Measurements from ENCODE around the gene IL6. TPM values are rescaled to one million over a fixed set of nuclear protein-coding genes. Genes with fewer than 3 reads are reported as not detected.
"Not testable (repeated sequence)": the region's sequence is repeated elsewhere in the genome, so short reads cannot be mapped to it uniquely, and the experiment has no call there.

The IL6 gene
- total and polyA plus RNA-seq, 4 donors = 6.9 to 112 (median 11.0) TPM

GRCh38 chr7:22708677-22709061 is 18.3 kb upstream of the IL6 start:
- DNase-seq; H3K9me3 ChIP-seq (ENCODE audit: control insufficient read depth, low read length); H3K27ac ChIP-seq (ENCODE audit: low read depth in 1 of 2, low read length in 2 of 2); ATAC-seq (ENCODE audit: low FRiP score); H3K36me3 ChIP-seq (ENCODE audit: control insufficient read depth in 1 of 2, insufficient read depth in 2 of 2, low read length in 1 of 2); H3K27me3 ChIP-seq (ENCODE audit: control insufficient read depth in 1 of 2, insufficient read depth in 2 of 2, low read length in 1 of 2); H3K4me3 ChIP-seq (ENCODE audit: low read length in 2 of 2); H3K4me1 ChIP-seq (ENCODE audit: control insufficient read depth in 1 of 2, insufficient read depth in 2 of 2, low read length in 2 of 2); intact Hi-C loops (cut with DNase I): not testable (repeated sequence)
- 95 to 96% methylated on average over 9 of the region's 9 CpGs for WGBS, 2 donors

GRCh38 chr7:22709062-22709829 is 17.8 kb upstream of the IL6 start:
- H3K36me3 ChIP-seq (ENCODE audit: control insufficient read depth in 1 of 2, insufficient read depth in 2 of 2, low read length in 1 of 2); H3K9me3 ChIP-seq (ENCODE audit: control insufficient read depth, low read length); intact Hi-C loops (cut with DNase I); DNase-seq; H3K4me1 ChIP-seq (ENCODE audit: control insufficient read depth in 1 of 2, insufficient read depth in 2 of 2, low read length in 2 of 2); ATAC-seq (ENCODE audit: low FRiP score); H3K27ac ChIP-seq (ENCODE audit: low read depth in 1 of 2, low read length in 2 of 2); H3K4me3 ChIP-seq (ENCODE audit: low read length in 2 of 2); H3K27me3 ChIP-seq (ENCODE audit: control insufficient read depth in 1 of 2, insufficient read depth in 2 of 2, low read length in 1 of 2): not testable (repeated sequence)
- WGBS, 2 donors = 91 to 93% methylated on average over 11 to 12 of the region's 14 CpGs

- intact Hi-C loops (cut with DNase I) = no loop called here
These were observed 17.1 kb upstream of the IL6 start for GRCh38 chr7:22709857-22710256.

GRCh38 chr7:22712999-22713398 is 14.0 kb upstream of the IL6 start:
- no peaks in the 10 kb centered on the region for H3K27me3 ChIP-seq (ENCODE audit: control insufficient read depth in 1 of 2, insufficient read depth in 2 of 2, low read length in 1 of 2)
- intact Hi-C loops (cut with DNase I) = no loop called here
- no peaks in the 10 kb centered on the region for H3K9me3 ChIP-seq (ENCODE audit: control insufficient read depth, low read length)
- DNase-seq = no peak
- no peak for ATAC-seq (ENCODE audit: low FRiP score)
- 86 to 91% methylated on average over 1 of the region's 1 CpG for WGBS, 2 donors
- H3K36me3 ChIP-seq (ENCODE audit: control insufficient read depth in 1 of 2, insufficient read depth in 2 of 2, low read length in 1 of 2) = no peaks in the 10 kb centered on the region
- no peaks in the 10 kb centered on the region for H3K4me1 ChIP-seq (ENCODE audit: control insufficient read depth in 1 of 2, insufficient read depth in 2 of 2, low read length in 2 of 2)
- no peak overlapping the region for H3K4me3 ChIP-seq (ENCODE audit: low read length in 2 of 2)
- no peak overlapping the region for H3K27ac ChIP-seq (ENCODE audit: low read depth in 1 of 2, low read length in 2 of 2)

More at GRCh38 chr7:22709857-22710256, 17.1 kb upstream of the IL6 start:
- DNase-seq (no peak), ATAC-seq (ENCODE audit: low FRiP score) (no peak)
- no peak overlapping the region for H3K4me3 ChIP-seq (ENCODE audit: low read length in 2 of 2)
- no peaks in the 10 kb centered on the region for H3K4me1 ChIP-seq (ENCODE audit: control insufficient read depth in 1 of 2, insufficient read depth in 2 of 2, low read length in 2 of 2)
- no peaks in the 10 kb centered on the region for H3K9me3 ChIP-seq (ENCODE audit: control insufficient read depth, low read length)
- no peaks in the 10 kb centered on the region for H3K36me3 ChIP-seq (ENCODE audit: control insufficient read depth in 1 of 2, insufficient read depth in 2 of 2, low read length in 1 of 2)
- H3K27me3 ChIP-seq (ENCODE audit: control insufficient read depth in 1 of 2, insufficient read depth in 2 of 2, low read length in 1 of 2) = no peaks in the 10 kb centered on the region
- 94 to 95% methylated on average over 4 of the region's 4 CpGs for WGBS, 2 donors
- no peak overlapping the region for H3K27ac ChIP-seq (ENCODE audit: low read depth in 1 of 2, low read length in 2 of 2)

- H3K27ac ChIP-seq (ENCODE audit: low read depth in 1 of 2, low read length in 2 of 2) = no peak overlapping the region
- DNase-seq = no peak
- ATAC-seq (ENCODE audit: low FRiP score) = no peak
- H3K9me3 ChIP-seq (ENCODE audit: control insufficient read depth, low read length) = no peaks in the 10 kb centered on the region
- H3K4me1 ChIP-seq (ENCODE audit: control insufficient read depth in 1 of 2, insufficient read depth in 2 of 2, low read length in 2 of 2) = no peaks in the 10 kb centered on the region
- WGBS, 2 donors = 72 to 80% methylated on average over 1 of the region's 1 CpG
- no peak overlapping the region for H3K4me3 ChIP-seq (ENCODE audit: low read length in 2 of 2)
- H3K36me3 ChIP-seq (ENCODE audit: control insufficient read depth in 1 of 2, insufficient read depth in 2 of 2, low read length in 1 of 2) = no peaks in the 10 kb centered on the region
- H3K27me3 ChIP-seq (ENCODE audit: control insufficient read depth in 1 of 2, insufficient read depth in 2 of 2, low read length in 1 of 2) = no peaks in the 10 kb centered on the region
- intact Hi-C loops (cut with DNase I) = no loop called here
These were observed 13.5 kb upstream of the IL6 start for GRCh38 chr7:22713463-22713862.

GRCh38 chr7:22715969-22716368 is 11.0 kb upstream of the IL6 start:
- Histone ChIP-seq H3K27ac (ENCODE audit: low read depth in 1 of 2, low read length in 2 of 2) (no peak overlapping the region), H3K9me3 (ENCODE audit: control insufficient read depth, low read length) (no peaks in the 10 kb centered on the region), H3K36me3 (ENCODE audit: control insufficient read depth in 1 of 2, insufficient read depth in 2 of 2, low read length in 1 of 2) (no peaks in the 10 kb centered on the region), H3K27me3 (ENCODE audit: control insufficient read depth in 1 of 2, insufficient read depth in 2 of 2, low read length in 1 of 2) (no peaks in the 10 kb centered on the region), H3K4me1 (ENCODE audit: control insufficient read depth in 1 of 2, insufficient read depth in 2 of 2, low read length in 2 of 2) (no peaks in the 10 kb centered on the region), H3K4me3 (ENCODE audit: low read length in 2 of 2) (no peak overlapping the region)
- ATAC-seq (ENCODE audit: low FRiP score) (no peak), DNase-seq (no peak)
- WGBS, 2 donors = 96% methylated on average over 4 of the region's 4 CpGs
- intact Hi-C loops (cut with DNase I) = no loop called here

GRCh38 chr7:22717760-22718159 is 9.2 kb upstream of the IL6 start:
- no peaks in the 10 kb centered on the region for H3K27me3 ChIP-seq (ENCODE audit: control insufficient read depth in 1 of 2, insufficient read depth in 2 of 2, low read length in 1 of 2)
- DNase-seq (no peak), ATAC-seq (ENCODE audit: low FRiP score) (peak; percentile 13)
- H3K4me3 ChIP-seq (ENCODE audit: low read length in 2 of 2) = no peak overlapping the region
- peak overlapping the region in 1 of 2 donors; percentile 86 for H3K27ac ChIP-seq (ENCODE audit: low read depth in 1 of 2, low read length in 2 of 2)
- no peaks in the 10 kb centered on the region for H3K36me3 ChIP-seq (ENCODE audit: control insufficient read depth in 1 of 2, insufficient read depth in 2 of 2, low read length in 1 of 2)
- H3K9me3 ChIP-seq (ENCODE audit: control insufficient read depth, low read length) = no peaks in the 10 kb centered on the region
- 13% methylated on average over 7 of the region's 7 CpGs for WGBS, 2 donors
- H3K4me1 ChIP-seq (ENCODE audit: control insufficient read depth in 1 of 2, insufficient read depth in 2 of 2, low read length in 2 of 2) = no peaks in the 10 kb centered on the region
- intact Hi-C loops (cut with DNase I) = no loop called here

GRCh38 chr7:22718200-22718711 is 8.7 kb upstream of the IL6 start:
- intact Hi-C loops (cut with DNase I) = no loop called here
- Histone ChIP-seq H3K4me1 (ENCODE audit: control insufficient read depth in 1 of 2, insufficient read depth in 2 of 2, low read length in 2 of 2) (no peaks in the 10 kb centered on the region), H3K27ac (ENCODE audit: low read depth in 1 of 2, low read length in 2 of 2) (peak overlapping the region; percentile 1 to 94), H3K4me3 (ENCODE audit: low read length in 2 of 2) (no peak overlapping the region), H3K27me3 (ENCODE audit: control insufficient read depth in 1 of 2, insufficient read depth in 2 of 2, low read length in 1 of 2) (no peaks in the 10 kb centered on the region), H3K9me3 (ENCODE audit: control insufficient read depth, low read length) (no peaks in the 10 kb centered on the region), H3K36me3 (ENCODE audit: control insufficient read depth in 1 of 2, insufficient read depth in 2 of 2, low read length in 1 of 2) (no peaks in the 10 kb centered on the region)
- WGBS, 2 donors = 24 to 26% methylated on average over 6 of the region's 6 CpGs
- DNase-seq = no peak
- peak; percentile 61 for ATAC-seq (ENCODE audit: low FRiP score)

- Histone ChIP-seq H3K27me3 (ENCODE audit: control insufficient read depth in 1 of 2, insufficient read depth in 2 of 2, low read length in 1 of 2) (no peaks in the 10 kb centered on the region), H3K9me3 (ENCODE audit: control insufficient read depth, low read length) (no peaks in the 10 kb centered on the region), H3K4me1 (ENCODE audit: control insufficient read depth in 1 of 2, insufficient read depth in 2 of 2, low read length in 2 of 2) (no peaks in the 10 kb centered on the region), H3K36me3 (ENCODE audit: control insufficient read depth in 1 of 2, insufficient read depth in 2 of 2, low read length in 1 of 2) (no peaks in the 10 kb centered on the region), H3K27ac (ENCODE audit: low read depth in 1 of 2, low read length in 2 of 2) (no peak overlapping the region), H3K4me3 (ENCODE audit: low read length in 2 of 2) (no peak overlapping the region)
- 0 to 78% methylated on average over 1 of the region's 1 CpG for WGBS, 2 donors
- ATAC-seq (ENCODE audit: low FRiP score) (no peak), DNase-seq (no peak)
- intact Hi-C loops (cut with DNase I) = no loop called here
These were observed 8.0 kb upstream of the IL6 start for GRCh38 chr7:22718911-22719420.
